ENCODE data around the gene PARVG. TPM values are rescaled to one million over a fixed set of nuclear protein-coding genes. Genes with fewer than 3 reads are reported as not detected.

The PARVG gene
- total RNA-seq (2022) (0.23 TPM in 1 of 2 replicates, not detected in the other), Bru-seq, nascent RNA (percentile 17 among the genes with signal in this experiment), BruChase-seq, experiment 1, labeled RNA remaining after a 6-hour chase (percentile 10 among the genes with signal in this experiment), BruChase-seq, experiment 2, labeled RNA remaining after a 2-hour chase (percentile 13 among the genes with signal in this experiment)
- long read RNA-seq = 0 reads

- DNase-seq (ENCODE audit: unreplicated experiment) = peak; percentile 13
- TF ChIP-seq CTCF (IDR thresholded peaks at IDR 0.05; ENCODE audit: unreplicated experiment) = no peak
- ChIA-PET POLR2A (interaction anchor here (1.0 to 1.5 kb wide), 2 partner anchors 15 to 22 kb away, joined by 3 read pairs; no protein-coding TSS in a partner anchor), CTCF (interaction anchor here (0.5 kb wide), 1 partner anchor 103 kb away, joined by 4 read pairs; no protein-coding TSS in a partner anchor)
- BruUV-seq (replicated peaks) = no TSS peak
- peaks cover 69% of the 10 kb centered on the region for H3K27me3 Mint-ChIP-seq (ENCODE audit: insufficient read depth, unreplicated experiment)
- intact Hi-C loops (cut with micrococcal nuclease) = no loop called here
- H3K4me1 Mint-ChIP-seq (ENCODE audit: insufficient read depth, unreplicated experiment) = peaks cover 14% of the 10 kb centered on the region
- no peaks in the 10 kb centered on the region for H3K36me3 Mint-ChIP-seq (ENCODE audit: insufficient read depth, unreplicated experiment)
- H3K27ac Mint-ChIP-seq (ENCODE audit: low read depth, unreplicated experiment) = no peak within 1 kb of the TSS
- H3K9me3 Mint-ChIP-seq (ENCODE audit: unreplicated experiment) = no peaks in the 10 kb centered on the region
- no peak within 1 kb of the TSS for H3K4me3 Mint-ChIP-seq (ENCODE audit: unreplicated experiment)
Measured at GRCh38 chr22:44180706-44181032, at the start of gene PARVG. PARVG (plus strand) TSS chr22:44180925; CDS start chr22:44183330, 2,405 bp downstream.

GRCh38 chr22:44131412-44131811 lies 49.3 kb upstream of the PARVG start:
- H3K4me3 Mint-ChIP-seq (ENCODE audit: unreplicated experiment) = no peak overlapping the region
- H3K4me1 Mint-ChIP-seq (ENCODE audit: insufficient read depth, unreplicated experiment) = no peaks in the 10 kb centered on the region
- no peak overlapping the region for H3K27ac Mint-ChIP-seq (ENCODE audit: low read depth, unreplicated experiment)
- no peak for TF ChIP-seq CTCF (IDR thresholded peaks at IDR 0.05; ENCODE audit: unreplicated experiment)
- no peak for DNase-seq (ENCODE audit: unreplicated experiment)
- POLR2A ChIA-PET = interaction anchor here (0.6 kb wide), 1 partner anchor 20 kb away, joined by 3 read pairs; no protein-coding TSS in a partner anchor
- intact Hi-C loops (cut with micrococcal nuclease) = no loop called here
- peaks cover 3% of the 10 kb centered on the region for H3K9me3 Mint-ChIP-seq (ENCODE audit: unreplicated experiment)
- no peaks in the 10 kb centered on the region for H3K27me3 Mint-ChIP-seq (ENCODE audit: insufficient read depth, unreplicated experiment)
- no TSS peak for BruUV-seq (replicated peaks)
- CTCF ChIA-PET = no interaction called here
- no peaks in the 10 kb centered on the region for H3K36me3 Mint-ChIP-seq (ENCODE audit: insufficient read depth, unreplicated experiment)

- POLR2A ChIA-PET = interaction anchor here (0.6 kb wide), 1 partner anchor 20 kb away, joined by 3 read pairs; no protein-coding TSS in a partner anchor
- no TSS peak for BruUV-seq (replicated peaks)
- CTCF ChIA-PET = no interaction called here
- no peak overlapping the region for H3K4me3 Mint-ChIP-seq (ENCODE audit: unreplicated experiment)
- H3K4me1 Mint-ChIP-seq (ENCODE audit: insufficient read depth, unreplicated experiment) = no peaks in the 10 kb centered on the region
- H3K27ac Mint-ChIP-seq (ENCODE audit: low read depth, unreplicated experiment) = no peak overlapping the region
- H3K36me3 Mint-ChIP-seq (ENCODE audit: insufficient read depth, unreplicated experiment) = no peaks in the 10 kb centered on the region
- no peak for TF ChIP-seq CTCF (IDR thresholded peaks at IDR 0.05; ENCODE audit: unreplicated experiment)
- H3K9me3 Mint-ChIP-seq (ENCODE audit: unreplicated experiment) = peaks cover 5% of the 10 kb centered on the region
- H3K27me3 Mint-ChIP-seq (ENCODE audit: insufficient read depth, unreplicated experiment) = no peaks in the 10 kb centered on the region
- intact Hi-C loops (cut with micrococcal nuclease) = no loop called here
- DNase-seq (ENCODE audit: unreplicated experiment) = no peak
Measured at GRCh38 chr22:44131989-44132685, 48.6 kb upstream of the PARVG start.

- no peak for TF ChIP-seq CTCF (IDR thresholded peaks at IDR 0.05; ENCODE audit: unreplicated experiment)
- ChIA-PET CTCF (no interaction called here), POLR2A (no interaction called here)
- BruUV-seq (replicated peaks) = no TSS peak
- no peaks in the 10 kb centered on the region for H3K27me3 Mint-ChIP-seq (ENCODE audit: insufficient read depth, unreplicated experiment)
- H3K27ac Mint-ChIP-seq (ENCODE audit: low read depth, unreplicated experiment) = no peak overlapping the region
- peaks cover 5% of the 10 kb centered on the region for H3K9me3 Mint-ChIP-seq (ENCODE audit: unreplicated experiment)
- no peaks in the 10 kb centered on the region for H3K36me3 Mint-ChIP-seq (ENCODE audit: insufficient read depth, unreplicated experiment)
- H3K4me1 Mint-ChIP-seq (ENCODE audit: insufficient read depth, unreplicated experiment) = no peaks in the 10 kb centered on the region
- H3K4me3 Mint-ChIP-seq (ENCODE audit: unreplicated experiment) = no peak overlapping the region
- intact Hi-C loops (cut with micrococcal nuclease) = no loop called here
- no peak for DNase-seq (ENCODE audit: unreplicated experiment)
Measured at GRCh38 chr22:44132724-44133123, 48.0 kb upstream of the PARVG start.

All from MCF 10A (cell line).